Activated CD4-positive, alpha-beta T cell treated with anti-CD3 and anti-CD28 coated beads, Interleukin-2, amount 50 U/mL, for 16 hours (primary cell): Measurements from ENCODE around the gene RYR1.
"Not testable (repeated sequence)": the region's sequence is repeated elsewhere in the genome, so short reads cannot be mapped to it uniquely, and the experiment has no call there.

Source experiments
- DNase-seq: peaks from one replicate; pipeline ENCODE4 v3.0.0-alpha.2; 2020

The RYR1 gene

DNA sequence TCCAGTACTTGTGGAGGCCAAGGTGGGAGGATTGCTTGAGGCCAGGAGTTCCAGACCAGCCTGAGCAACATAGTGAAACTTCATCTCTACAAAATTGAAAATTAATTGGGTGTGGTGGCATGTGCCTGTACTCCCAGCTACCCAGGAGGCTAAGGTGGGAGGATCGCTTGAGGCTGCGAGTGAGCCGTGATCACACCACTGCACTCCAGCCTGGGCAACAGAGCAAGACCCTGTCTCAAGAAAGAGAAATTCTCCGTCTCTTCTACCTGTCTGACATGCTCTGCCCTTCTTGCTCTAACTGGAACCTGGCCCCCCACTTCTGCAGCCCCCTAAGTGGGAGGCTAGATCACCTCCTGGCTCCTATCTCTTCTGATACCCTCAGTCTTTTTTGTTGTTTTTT lies 192.9 kb downstream of the RYR1 start:
- no peak for DNase-seq

DNA sequence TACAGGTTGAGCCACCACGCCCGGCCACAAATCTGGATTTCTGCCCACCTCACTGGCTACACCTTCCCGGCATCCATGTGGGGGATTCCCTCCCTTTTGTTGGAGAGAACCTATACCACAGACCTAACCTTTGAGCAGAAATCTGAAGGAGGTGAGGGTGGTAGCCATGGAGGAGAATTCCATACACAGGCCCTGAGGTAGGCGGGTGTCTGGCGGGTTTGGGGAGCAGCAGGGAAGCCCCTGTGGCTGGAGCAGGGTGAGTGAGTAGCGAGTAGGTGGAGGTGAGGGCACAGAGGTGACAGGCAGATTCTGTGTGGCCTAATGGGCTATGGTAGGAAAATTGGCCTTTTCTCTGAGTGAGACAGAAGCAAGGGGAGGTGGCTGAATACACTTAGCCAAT lies 196.1 kb downstream of the RYR1 start:
- no peak for DNase-seq

DNA sequence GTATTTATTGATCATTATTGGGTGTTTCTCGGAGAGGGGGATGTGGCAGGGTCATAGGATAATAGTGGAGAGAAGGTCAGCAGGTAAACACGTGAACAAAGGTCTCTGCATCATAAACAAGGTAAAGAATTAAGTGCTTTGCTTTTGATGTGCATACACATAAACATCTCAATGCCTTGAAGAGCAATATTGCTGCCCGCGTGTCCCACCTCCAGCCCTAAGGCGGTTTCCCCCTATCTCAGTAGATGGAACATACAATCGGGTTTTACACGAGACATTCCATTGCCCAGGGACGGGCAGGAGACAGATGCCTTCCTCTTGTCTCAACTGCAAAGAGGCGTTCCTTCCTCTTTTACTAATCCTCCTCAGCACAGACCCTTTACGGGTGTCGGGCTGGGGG lies 197.8 kb downstream of the RYR1 start:
- not testable (repeated sequence) for DNase-seq

DNA sequence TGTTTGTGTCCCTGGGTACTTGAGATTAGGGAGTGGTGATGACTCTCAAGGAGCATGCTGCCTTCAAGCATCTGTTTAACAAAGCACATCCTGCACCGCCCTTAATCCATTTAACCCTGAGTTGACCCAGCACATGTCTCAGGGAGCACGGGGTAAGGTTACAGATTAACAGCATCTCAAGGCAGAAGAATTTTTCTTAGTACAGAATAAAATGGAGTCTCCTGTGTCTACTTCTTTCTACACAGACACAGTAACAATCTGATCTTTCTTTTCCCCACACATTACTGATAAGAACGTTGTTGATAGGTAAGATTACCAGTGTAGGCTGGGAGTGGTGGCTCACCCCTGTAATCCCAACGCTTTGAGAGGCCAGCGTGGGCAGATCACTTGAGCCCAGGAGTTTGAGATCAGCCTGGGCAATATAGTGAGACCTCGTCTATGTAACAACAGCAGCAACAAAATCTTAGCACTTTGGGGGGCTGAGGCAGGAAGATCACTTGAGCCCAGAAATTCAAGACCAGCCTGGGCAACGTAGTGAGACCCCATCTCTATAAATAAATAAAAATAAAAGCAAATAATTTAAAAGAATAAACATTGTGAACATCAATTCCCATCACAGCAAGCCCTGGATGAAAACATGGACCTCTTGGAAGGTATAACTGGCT lies 198.5 kb downstream of the RYR1 start:
- DNase-seq: not testable (repeated sequence)

DNA sequence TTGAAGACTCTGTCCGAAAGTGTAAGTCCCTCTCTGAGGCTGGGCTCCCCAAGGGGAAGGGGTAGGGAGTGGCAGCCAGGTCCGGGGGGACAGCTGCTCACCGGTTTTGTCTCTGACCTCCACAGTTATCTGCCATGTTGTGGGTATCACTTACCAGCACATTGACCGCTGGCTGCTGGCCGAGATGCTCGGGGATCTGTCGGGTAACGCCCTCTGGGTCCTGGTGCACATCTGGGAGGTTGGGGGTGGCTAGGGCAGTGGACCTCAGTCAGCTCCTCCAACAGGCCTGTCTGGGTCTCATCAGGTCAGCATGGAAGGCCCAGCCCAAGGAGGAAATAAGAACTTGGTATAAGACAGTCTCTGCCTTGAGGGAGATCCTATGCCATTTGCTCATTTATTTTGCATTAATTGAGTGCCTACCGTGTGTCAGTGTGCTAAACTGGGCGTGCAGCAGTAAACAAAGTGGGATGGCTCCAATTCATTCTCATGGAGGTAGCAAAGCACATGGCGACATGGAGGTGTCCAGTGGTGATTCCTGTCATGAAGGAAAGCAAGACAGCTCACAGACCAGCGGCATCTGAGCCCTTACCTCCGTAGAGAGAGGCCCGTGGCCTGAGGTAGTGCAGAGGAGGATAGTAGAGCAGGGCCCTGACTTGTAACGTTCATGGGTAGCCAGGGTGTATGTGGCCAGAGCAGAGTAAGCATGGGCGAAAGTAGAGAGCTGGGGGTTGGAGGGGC lies 199.2 kb downstream of the RYR1 start:
- DNase-seq: no peak

DNA sequence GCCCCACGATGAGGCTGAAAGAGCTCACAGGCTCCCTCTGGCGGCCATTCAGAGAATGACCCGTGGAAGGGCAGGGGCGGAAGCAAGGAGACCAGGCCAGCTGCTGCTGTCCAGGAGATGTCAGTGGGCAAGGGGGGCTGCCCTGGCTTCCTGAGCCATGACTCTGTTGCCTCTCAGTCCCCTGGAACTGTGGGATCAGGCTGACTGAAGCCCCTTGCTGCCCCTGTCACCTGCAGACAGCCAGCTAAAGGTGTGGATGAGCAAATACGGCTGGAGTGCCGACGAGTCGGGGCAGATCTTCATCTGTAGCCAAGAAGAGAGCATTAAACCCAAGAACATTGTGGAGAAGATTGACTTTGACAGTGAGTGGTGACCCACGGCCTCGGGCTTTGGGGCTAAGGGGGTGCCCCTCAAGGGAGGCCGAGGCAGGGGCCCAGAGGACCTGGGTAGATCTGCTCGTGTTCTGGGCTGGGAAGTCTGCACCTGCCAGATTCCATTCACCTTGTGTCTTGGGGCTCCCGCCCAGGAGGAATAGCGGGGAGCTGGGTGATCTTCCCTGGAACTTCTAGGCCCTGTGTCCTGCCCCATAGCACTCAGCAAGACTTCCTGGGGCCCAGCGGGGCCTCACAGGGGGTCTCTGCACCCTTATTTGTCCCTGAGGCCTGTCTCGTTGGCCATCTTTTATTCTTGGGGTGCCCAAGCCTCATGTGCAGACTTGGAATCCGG lies 201.4 kb downstream of the RYR1 start:
- DNase-seq: peak; percentile 78

DNA sequence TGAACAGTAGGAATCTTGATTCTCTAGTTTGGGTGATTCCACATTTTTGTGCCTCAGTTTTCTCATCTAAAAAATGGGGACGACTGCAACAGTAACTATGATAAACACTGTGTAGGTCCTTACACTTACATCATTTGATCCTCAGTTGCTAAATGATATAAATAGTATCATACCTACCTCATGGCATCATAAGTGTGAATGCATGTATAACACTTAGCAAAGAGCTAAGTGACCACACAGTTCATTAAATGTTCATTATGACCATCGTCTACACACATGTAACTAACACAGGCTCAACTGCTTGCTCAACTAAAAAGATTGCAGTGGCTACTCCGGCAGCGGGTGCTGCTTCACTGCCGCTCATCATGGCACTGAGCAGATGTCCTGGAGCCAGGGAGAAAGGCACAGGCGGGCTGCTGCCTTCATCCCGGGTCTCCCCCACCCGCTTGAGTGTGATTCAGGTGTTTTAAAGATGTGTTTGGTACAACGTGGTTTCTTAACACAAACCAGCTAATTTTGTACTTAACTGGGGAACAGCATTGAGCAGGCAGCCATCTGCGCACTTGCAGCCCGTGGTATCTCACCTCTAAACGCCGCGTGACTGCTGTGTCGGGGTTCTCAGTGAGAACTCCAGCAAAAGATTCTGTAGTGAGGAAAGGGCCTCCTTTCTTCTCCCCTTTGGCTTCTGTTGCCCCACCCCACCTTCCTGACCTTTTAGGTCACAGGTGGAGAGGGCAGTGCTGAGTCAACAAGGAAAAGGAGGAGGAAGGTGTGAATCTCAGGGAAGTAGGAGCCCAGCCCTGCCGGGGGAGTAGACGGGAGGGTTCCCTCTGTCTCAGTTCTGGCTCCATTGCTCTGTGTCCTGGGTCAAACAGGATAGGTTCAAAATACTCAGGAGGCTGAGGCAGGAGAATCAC lies 202.2 kb downstream of the RYR1 start:
- DNase-seq: no peak
